GM21381 (cell line): ENCODE measurements around the gene PPP1R7.

ENCODE experiments used
- ATAC-seq: cut with Tn5 transposase; IDR thresholded peaks from one replicate; pipeline ENCODE4 v1.9.1; 2021; ENCODE audit warnings: mild to moderate bottlenecking, moderate library complexity; ENCODE audit not compliant: unreplicated experiment

PPP1R7 gene

DNA sequence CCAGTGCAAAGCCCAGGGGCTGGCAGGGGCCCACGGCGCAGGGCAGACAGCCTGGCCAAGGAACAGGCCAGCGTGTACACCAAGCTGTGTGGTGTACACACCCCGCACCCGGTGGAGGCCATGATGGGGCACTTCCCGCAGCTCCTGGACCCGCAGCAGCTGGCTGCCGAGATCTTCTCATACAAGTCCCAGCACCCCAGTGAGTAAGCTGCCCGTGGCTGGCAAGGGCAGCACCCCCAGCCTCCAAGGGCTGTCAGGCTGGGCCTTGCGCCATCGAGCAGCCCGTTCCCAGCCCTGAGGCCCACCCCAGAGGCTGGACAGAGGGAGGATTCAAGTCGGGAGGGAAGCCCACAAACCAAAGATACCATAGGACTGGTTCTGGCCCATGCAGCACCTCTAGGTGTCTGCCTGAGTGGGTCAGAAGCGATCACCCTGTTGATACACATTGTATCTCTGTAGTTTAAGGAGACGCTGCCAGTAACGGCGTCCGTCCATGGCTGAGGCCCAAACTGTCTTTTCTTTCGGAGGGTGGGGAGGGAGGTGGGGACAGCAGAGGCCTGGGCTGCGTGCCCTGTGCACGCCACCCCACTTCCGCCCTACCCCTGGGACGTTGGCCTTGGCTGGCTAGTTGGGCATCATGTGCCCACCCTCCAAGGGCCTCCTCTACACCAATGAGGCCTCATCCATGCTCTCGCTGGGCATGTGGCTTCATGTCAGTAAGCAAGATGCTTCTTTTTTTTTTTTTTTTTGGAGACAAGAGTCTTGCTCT, 31.3 kb upstream of the PPP1R7 start:
- ATAC-seq, result no peak

DNA sequence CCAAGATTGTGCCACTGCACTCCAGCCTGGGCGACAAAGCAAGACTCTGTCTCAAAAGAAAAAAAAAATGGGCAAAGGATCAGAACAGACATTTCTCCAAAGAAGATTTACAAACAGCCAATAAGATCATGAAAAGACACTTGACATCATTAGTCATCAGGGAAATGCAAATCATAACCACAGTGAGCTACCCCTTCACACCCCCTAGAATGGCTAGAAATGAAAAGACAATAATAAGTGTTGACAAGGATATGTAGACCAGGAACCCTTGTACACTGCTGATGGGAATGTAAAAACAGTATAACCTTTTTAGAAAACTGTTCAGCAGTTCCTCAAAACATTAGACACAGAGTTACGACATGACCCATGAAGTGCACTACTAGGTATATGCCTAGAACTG, 29.8 kb upstream of the PPP1R7 start:
- ATAC-seq, result no peak

DNA sequence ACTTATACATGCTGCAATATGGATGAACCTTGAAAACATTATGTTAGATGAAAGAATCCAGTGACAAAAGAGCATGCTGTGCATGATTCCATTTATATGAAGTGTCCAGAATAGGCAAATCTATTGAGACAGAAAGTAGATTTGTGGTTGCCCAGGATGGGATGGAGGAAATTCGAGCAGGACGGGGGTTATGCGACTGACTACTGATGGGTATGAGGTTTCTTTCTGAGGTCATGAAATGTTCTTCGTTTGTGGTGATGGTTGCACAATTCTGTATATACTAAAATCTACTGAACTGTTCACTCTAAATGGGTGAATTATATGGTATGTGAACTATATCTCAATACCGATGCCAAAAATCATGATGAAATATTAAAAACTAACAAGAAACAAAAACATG, 29.3 kb upstream of the PPP1R7 start:
- no peak for ATAC-seq

DNA sequence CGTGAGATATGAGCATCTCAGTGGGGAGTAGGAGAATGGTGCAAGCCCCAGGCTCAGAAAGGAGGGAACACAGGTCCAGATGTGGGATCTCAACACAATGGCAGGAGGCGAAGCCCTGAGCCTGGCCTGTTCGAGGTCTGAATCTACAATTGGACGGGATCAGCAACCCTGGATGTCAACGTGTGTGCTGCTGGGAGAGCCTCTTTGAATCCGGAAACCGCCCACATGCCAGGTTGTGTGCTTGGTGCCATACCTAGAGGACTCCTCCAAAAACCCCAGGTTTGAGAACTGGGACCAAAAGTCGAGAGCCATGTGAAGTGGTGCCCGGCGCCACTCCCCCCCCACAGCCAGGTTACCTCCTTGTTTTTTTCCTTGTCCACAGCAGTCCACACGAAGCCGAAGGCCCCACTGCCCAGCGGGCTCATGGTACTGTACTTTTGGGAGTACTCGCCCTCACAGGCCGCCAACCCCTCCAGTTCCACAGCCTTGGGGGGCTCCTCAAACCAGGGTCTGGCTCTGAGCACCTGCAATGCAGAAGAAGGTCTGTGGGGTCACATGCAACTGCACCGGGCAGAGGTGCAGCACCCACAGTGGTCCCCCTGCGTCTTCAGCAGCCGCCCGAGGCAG, 27.8 kb upstream of the PPP1R7 start:
- no peak for ATAC-seq

DNA sequence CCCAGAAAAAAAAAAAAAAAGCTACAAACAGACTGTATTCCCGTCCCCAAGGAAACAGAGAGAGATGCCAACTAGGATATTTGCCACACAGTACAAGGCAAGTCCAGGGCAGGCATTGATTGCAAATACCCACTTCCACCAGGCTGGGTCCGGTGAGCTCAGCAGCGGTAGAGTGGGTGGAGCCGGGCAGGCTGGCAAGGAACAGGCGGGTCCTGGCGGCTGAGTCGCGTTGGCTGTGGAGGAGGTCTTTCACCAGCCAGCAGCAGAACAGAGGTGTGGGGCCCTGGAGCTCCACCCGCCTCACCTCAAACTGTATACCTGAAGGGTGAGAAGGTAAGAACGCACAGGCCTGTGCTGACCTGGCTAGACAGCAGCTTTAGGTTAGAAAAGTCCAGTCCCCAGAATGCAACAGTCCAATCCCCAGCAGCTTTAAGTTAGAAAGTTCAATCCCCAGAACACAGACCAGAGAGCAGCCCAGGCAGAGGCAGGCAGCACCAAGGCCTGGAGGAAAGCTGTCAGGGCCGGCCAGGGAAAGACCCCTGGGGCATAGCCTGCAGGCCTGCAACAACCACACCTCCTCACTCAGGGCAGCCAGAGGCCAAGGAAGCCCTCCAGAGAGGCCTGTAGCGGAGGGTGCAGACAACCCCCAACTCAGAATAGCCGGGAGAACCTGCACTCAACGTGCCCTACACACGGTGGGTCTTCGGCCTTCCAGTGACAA, 26.3 kb upstream of the PPP1R7 start:
- ATAC-seq, result no peak

DNA sequence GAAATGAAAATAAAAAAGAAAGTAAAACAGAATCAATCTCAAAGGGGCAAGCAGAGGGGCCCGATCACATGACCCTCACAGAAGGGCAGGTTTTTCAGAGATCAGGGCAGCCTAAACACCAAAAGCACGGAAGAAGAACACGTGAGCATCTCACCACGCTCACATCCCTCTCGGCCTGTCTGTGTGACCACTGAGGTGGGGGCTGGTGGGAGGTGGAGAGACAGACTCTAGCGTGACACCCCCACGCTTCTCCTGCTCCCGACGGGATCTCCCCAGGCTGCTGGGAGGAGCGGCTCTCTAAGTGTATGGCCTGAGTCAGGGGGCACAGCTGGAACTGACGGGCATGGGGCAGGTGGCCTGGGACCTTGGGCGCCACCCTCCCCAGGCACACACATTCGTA, 24.6 kb upstream of the PPP1R7 start:
- ATAC-seq, result no peak

DNA sequence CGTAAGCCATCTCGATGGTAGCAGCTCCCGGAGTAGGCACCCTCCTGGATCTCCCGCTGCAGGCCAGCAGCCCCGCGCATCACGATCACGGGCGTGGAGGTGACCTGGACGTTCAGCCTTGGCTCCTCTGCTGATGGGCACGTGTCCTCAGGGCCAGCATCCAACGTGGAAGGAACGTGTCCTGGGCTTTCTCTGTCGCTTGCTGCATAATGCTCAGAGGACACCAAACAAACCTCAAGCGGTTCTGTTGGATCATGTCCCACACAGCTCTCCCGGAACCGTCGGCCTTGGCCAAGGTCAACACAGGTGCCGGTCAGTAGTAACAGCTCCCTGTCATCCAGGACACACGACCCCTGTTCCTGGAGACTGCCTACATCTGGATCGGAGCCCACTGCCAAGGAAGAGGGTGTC, 24.1 kb upstream of the PPP1R7 start:
- ATAC-seq, result no peak

DNA sequence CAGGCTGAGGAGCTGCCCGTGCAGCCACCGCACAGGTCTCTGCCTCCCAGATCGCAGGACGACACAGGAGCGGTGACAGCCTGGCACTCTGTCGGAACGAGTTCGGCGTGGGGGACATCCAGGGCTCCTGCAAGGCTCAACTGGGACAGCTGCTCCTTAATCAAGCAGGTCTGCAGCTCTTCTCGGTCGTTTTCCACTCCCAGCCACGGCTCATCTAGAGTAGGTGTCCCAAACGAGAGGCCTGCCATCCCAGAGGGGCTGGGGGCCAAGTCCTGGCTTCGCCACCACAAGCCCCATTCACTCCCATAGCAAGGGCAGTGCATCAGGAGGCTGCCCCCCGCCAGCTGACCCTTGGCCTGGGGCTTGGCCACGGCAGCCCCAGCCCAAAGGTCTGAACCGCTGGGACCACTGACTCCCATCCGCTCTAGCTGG, 23.5 kb upstream of the PPP1R7 start:
- no peak for ATAC-seq

DNA sequence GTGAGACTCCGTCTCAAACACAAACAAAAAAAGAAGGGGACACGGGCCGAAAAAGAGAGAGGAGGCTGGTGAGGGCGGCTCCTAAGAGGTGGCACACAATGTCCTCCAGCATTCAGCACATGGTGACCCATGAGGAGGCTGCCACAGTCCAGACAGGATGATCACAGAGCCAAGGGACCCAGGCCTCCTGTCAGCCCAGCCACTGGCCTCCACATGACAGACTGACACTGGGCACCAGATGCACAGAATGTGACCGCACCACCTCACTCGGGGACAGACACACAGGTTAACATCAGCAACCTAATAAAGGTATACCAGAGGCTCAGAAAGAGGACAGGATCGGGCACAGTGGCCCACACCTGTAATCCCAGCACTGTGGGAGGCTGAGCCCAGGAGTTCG, 22.0 kb upstream of the PPP1R7 start:
- no peak for ATAC-seq

DNA sequence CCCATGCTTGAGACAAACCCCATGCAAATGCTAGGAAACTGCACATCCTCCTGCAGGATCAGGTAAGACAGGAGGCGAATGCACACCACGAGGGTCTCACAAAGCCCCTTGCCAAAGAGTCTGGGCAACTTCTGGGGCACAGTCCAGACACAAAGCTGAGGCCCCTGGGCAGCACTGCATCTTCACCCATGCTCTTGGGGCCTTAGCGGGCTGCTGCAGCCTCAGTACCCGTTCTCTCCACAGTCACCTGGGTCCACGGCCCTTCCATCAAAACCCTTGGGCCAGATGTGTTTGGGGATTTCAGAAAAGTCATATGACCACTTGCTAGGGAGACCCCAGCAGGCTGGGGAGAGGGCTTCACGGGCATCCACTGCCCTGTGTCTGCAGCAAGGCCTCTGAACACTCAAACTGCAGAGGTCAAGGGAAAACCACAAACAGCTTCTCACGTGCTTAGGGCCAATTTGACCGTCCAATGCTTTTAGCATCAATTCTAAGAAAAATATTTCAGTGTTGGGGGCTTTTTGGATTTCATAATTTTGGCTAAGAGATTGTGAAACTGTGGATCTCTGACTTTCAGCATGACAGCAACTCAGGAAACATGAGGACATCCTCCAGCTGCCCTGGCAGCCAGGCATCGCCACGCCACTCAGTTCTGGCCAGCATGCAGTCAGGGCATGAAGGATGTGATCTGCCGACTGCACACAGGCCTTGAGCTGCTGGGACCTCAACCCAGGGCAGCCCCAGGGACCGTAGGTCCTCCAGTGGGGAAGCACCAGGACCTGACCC, 21.0 kb upstream of the PPP1R7 start:
- ATAC-seq, result no peak

DNA sequence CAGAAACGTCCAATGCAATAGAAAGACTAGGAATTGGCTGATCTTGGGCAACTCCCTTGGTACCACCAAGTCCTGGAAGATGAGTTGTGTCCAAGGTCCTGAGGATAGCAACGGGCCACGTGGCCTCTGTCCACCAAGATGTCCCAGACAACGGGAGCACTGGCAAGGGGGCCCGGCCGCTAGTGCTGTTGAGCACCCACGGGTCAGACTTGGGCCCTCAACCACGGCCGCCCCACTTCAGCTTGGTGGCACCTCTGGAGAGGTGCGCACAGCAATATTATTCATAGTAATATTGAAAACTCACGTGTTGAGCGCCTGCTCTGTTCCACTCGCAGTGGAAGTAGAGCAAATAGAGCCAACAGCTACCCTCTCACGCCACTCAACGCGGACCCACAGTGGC, 20.0 kb upstream of the PPP1R7 start:
- ATAC-seq, result no peak

DNA sequence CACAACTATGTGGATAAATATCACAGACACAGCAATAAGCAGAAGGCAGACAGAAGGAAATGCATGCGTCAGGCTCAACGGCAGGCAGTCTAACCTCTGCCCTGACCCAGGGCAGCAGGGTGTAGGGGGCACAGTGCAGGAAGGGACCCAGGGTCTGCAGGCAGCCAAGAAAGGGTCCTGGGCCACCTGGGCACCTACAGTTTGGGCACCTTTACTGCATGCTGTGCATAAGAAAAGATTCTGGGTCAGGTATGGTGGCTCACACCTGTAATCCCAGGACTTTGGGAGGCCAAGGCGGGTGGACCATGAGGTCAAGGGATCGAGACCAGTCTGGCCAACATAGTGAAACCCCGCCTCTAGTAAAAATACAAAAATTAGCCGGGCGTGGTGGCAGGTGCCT, 18.7 kb upstream of the PPP1R7 start:
- ATAC-seq, result no peak

DNA sequence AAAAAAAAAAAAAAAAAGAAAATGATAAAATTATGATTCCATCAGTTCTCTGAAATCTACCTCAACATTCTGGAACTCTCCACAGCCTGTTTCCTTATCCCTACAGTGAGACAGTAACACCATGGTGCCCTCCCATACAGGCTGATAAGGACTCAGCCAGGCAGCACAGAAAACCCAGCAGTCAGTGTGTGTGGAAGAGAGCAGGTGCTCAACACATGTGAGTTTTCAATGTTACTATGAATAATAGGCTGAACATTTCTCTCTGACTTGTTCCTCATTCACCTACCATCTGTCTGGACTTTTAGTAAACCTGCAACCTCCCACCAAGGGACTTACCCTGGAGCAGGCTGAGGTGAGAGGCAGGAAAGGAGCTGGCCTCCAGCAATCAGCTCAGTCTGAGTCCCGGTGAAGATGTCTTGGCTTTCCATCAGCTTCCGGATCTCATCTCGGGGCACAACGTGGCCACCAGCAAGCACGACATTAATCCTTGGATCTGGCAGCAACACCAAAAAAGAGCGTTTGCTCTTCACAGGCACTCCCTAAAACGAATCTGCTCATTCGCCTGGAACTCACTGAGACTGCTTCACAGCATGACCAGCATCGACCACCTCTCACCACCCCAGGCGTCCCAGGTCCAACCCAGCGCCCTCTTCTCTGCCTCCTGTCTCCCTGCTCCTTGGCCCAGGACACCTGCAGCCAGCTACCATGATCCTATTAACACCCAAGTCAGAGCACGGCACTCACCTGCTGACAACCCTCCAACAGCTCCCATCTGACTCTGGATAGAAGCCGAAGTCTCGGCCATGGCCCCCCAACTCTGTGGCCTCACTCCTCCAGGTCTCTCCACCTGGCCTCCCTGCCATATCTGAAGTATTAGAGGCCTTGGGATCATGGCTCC, 17.5 kb upstream of the PPP1R7 start:
- no peak for ATAC-seq

DNA sequence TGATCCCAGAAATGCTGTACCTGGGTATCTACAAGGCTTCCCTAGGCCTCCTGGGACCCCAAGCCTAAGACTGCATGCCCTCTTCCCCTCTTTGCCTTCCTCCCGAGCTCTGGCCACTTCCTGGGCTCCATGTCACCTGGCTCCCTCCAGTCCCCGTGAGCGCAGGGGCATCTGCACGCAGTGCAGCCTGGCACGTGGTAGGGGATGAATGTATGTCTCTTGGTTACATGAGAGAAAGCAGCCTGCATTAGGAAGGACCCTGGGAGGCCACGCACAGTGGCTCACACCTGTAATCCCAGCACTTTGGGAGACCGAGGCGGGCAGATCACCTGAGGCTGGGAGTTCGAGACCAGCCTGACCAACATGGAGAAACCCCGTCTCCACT, 16.8 kb upstream of the PPP1R7 start:
- ATAC-seq, result no peak

DNA sequence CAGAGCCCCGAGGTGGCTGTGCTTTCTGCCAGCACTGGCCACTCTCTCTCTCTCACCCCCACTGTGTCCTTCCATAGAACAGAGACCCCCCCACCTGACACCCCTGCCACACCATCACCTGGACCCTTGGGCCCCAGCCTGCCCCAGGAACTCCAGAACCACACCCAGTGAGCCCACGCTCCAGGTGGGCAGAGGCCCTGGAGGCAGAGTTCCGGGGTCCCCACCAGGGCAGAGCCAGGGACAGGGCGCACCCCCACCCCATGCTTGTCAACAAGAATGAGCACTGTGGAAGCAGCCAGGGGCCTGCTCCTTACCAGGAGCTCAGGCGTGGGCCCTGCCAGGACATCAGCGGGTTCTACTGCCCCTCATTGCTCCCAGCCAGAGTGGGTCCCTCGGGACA, 15.6 kb upstream of the PPP1R7 start:
- no peak for ATAC-seq

DNA sequence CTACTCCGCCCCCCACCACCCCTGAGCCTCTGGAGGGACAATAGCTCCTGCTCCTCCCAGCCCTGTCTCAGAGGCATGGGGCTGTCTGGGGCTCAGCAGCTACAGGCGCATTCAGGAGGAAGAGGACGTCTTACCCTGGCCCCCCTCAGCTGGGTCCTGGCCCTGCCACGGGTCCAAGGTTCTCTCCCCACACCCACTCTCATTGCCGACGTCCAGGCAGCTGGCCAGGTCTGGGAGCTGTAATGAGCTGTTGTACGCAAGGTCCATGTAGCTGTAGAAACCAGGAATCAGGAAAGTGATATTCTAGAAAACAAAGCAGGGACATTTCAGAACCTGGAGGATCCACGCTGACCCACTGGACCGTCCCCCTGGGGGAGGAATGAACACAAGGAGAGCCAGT, 14.5 kb upstream of the PPP1R7 start:
- ATAC-seq, result no peak

DNA sequence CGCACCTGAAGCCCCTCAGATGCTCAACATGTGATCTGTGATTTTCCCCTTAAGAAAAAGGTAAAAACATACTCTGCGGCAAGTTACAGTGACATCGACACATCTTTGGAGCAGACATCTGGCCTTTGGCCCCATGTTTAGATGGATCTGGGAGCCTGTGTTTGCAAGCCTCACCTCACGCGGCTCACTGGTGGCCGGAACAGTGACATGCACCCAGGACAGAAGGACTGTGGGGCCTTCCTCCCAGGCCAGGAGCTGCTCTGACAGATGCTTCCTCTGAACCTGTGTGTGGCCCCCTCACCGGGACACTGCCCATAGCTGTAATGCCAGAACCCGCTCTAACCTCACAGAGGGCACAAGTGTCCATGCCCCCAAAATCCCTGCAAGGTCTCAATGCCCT, 14.1 kb upstream of the PPP1R7 start:
- no peak for ATAC-seq

DNA sequence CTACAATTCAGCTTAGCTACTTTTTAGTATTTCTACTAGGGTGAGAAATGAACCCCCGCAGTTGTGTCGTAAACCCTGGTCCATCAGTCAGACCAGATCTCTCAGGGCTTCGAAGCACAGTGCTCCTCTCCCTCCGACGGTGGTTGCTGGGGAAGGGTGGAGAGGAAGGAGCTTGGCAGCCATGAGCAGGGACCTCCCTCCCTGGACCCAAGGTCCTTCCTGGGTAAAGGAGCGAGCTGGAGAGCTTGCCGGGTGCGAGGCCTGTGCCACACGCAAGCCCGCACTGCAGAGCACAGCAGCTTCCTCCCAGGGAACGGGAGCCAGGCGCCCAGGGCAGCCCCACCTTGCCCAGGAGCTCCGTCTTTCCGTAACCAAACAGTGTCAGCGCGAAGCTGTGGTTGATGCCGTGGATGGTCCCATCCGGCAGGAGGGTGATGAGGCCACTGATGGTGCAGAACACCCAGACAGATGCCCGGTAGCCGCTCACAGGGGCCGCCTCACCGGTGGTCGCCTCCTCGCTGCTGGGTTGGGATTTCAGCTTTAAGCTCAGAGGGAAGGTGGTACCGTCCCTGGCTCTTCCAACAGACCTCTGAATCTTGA, 13.5 kb upstream of the PPP1R7 start:
- ATAC-seq, result no peak

DNA sequence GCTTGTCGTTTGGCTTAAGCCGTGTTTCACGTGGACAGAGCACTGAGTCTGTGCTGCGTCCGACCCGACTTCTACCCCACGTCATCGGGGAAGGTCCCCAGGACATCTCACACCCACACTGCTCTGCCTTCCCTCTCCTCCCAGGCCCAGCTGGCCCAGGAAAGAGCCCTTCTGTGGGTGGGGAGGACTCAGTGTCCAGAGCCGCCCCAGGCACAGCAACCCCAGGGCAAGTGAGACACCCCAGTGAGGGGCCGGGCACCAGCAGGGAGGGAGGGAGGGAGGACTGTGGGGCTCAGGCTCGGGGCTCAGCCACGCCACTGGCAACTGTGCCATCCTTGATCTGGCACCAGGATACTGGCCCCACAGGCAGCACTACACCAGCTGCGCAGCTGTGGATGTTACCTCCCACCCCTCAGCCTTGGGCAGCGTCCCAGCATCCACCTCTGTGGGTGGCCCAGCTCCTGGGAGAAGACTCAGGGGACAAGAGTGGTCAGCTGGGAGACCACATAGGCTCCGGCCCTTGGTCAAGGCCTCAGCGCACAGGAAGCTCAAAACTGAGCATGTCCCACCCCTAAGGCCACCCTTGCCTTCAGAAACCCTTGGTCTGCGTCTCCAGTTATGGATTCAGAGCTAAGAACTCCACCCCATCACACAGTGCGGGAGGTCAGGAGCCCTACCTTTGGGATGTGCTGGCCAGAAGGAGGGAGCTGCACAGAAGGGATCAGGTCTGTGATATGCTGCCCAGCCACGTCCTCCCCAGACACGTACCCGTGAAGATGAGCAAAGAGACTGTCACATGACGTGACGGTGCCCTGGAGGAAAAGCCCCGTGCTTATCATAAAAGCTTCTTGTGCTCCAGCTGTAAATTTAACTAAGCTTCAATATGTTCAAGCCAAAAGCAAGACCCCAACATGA, 12.7 kb upstream of the PPP1R7 start:
- ATAC-seq, result no peak
